Panc1 (cell line): Measurements from ENCODE around the gene SRPK1. TPM values are rescaled to one million over a fixed set of nuclear protein-coding genes. Genes with fewer than 3 reads are reported as not detected.
"Not testable (repeated sequence)": the region's sequence is repeated elsewhere in the genome, so short reads cannot be mapped to it uniquely, and the experiment has no call there.

Source experiments
- ATAC-seq: fragments of 200-7000 bp; cut with Tn5 transposase; 2 replicates; pipeline ENCODE4 v1.9.1; 2020; ENCODE audit warnings: mild to moderate bottlenecking, moderate library complexity
- BruUV-seq: library from RNA; stranded (reverse); fragments of 400-500 nt; replicated peaks from 2 replicates; lab custom pipeline; 2021; lab: Mats Ljungman, UMichigan
- CTCF ChIA-PET: fragments of 300-600 bp; sonication (Branson Sonifier 250); formaldehyde crosslinking; loops from one replicate; lab custom pipeline; 2022; ENCODE audit warnings: antibody characterized with exemption; lab: Charles Lee
- POLR2A ChIA-PET: fragments of 300-600 bp; sonication (Branson Sonifier 250); formaldehyde crosslinking; loops from one replicate; lab custom pipeline; 2022; ENCODE audit warnings: antibody characterized with exemption; lab: Charles Lee
- DNase-seq: peaks from one replicate; pipeline ENCODE4 v3.0.0-alpha.2; 2010; ENCODE audit warnings: low read depth, low spot score
- H3K27ac ChIP-seq: 2 replicates; pipeline ENCODE4 v1.5.1; 2011; ENCODE audit warnings: mild to moderate bottlenecking, low read length, inconsistent platforms
- H3K27me3 ChIP-seq: fragments of 200-500 bp; sonication (Bioruptor generic); 2 replicates; pipeline ENCODE4 v1.6.0; 2014; ENCODE audit warnings: low read length, inconsistent platforms; ENCODE audit not compliant: control insufficient read depth, insufficient read depth
- H3K36me3 ChIP-seq: fragments of 200-500 bp; sonication (Bioruptor generic); 2 replicates; pipeline ENCODE4 v1.5.1; 2014; ENCODE audit warnings: inconsistent platforms, mild to moderate bottlenecking, low read length, moderate library complexity; ENCODE audit not compliant: control insufficient read depth, insufficient read depth
- H3K4me1 ChIP-seq: 2 replicates; pipeline ENCODE4 v1.5.1; 2011; ENCODE audit warnings: inconsistent platforms, mild to moderate bottlenecking, low read length, moderate library complexity; ENCODE audit not compliant: control insufficient read depth, insufficient read depth
- H3K4me3 ChIP-seq, 2 experiments: 2 replicates each; pipeline ENCODE4 v1.5.1; 2011 to 2012; ENCODE audit warnings: low read depth in 2 of 2, low read length in 2 of 2, mild to moderate bottlenecking in 2 of 2, inconsistent platforms in 1 of 2, moderate library complexity in 1 of 2
- H3K9me3 ChIP-seq: fragments of 200-500 bp; sonication (Bioruptor generic); 2 replicates; pipeline ENCODE4 v1.5.1; 2014; ENCODE audit warnings: low read depth, mild to moderate bottlenecking, inconsistent platforms, low read length, moderate library complexity; ENCODE audit not compliant: control insufficient read depth, insufficient read depth
- POLR2AphosphoS5 ChIP-seq: IDR thresholded peaks from 2 replicates; pipeline ENCODE4 v1.6.1; 2012; ENCODE audit warnings: mild to moderate bottlenecking, low read depth, low read length, moderate library complexity
- SIN3A ChIP-seq: IDR thresholded peaks from 2 replicates; pipeline ENCODE4 v1.6.1; 2012; ENCODE audit warnings: low read depth, mild to moderate bottlenecking, low read length, moderate library complexity, borderline replicate concordance; ENCODE audit not compliant: insufficient read depth
- TCF7L2 ChIP-seq: IDR thresholded peaks from 2 replicates; pipeline ENCODE4 v1.6.1; 2011; ENCODE audit warnings: mild to moderate bottlenecking, low read depth, low read length, inconsistent platforms
- in situ Hi-C: cut with HindIII; loops from 2 replicates; pipeline ENCODE4 v1.10.0; 2016; ENCODE audit warnings: low sequenced_read_pairs, low pct_unique_long_range_greater_than_20kb
- intact Hi-C: fragments of 100-400 bp; cut with micrococcal nuclease; formaldehyde crosslinking; loops from one replicate; pipeline ENCODE4 v1.10.0; 2022; ENCODE audit not compliant: unreplicated experiment
- total RNA-seq: library from RNA; stranded (reverse); gene quantifications from one replicate; pipeline ENCODE4 v1.2.1, GENCODE V29; 2021; ENCODE audit not compliant: unreplicated experiment
- TF ChIP-seq, protein P1 (sequence below), 2 experiments: IDR thresholded peaks; 2 replicates each; pipeline ENCODE4 v1.6.1; 2011 to 2012; ENCODE audit warnings: low read depth in 2 of 2, control low read depth in 1 of 2, low read length in 1 of 2, mild to moderate bottlenecking in 1 of 2, moderate library complexity in 1 of 2; ENCODE audit not compliant: insufficient read depth in 1 of 2
- TF ChIP-seq, protein P2 (sequence below): fragments of 450-650 bp; IDR thresholded peaks from 2 replicates; pipeline ENCODE4 v1.5.1; 2017; ENCODE audit warnings: mild to moderate bottlenecking

The SRPK1 gene
- total RNA-seq, 1 experiment from 2014 or later = 68.3 TPM

DNA sequence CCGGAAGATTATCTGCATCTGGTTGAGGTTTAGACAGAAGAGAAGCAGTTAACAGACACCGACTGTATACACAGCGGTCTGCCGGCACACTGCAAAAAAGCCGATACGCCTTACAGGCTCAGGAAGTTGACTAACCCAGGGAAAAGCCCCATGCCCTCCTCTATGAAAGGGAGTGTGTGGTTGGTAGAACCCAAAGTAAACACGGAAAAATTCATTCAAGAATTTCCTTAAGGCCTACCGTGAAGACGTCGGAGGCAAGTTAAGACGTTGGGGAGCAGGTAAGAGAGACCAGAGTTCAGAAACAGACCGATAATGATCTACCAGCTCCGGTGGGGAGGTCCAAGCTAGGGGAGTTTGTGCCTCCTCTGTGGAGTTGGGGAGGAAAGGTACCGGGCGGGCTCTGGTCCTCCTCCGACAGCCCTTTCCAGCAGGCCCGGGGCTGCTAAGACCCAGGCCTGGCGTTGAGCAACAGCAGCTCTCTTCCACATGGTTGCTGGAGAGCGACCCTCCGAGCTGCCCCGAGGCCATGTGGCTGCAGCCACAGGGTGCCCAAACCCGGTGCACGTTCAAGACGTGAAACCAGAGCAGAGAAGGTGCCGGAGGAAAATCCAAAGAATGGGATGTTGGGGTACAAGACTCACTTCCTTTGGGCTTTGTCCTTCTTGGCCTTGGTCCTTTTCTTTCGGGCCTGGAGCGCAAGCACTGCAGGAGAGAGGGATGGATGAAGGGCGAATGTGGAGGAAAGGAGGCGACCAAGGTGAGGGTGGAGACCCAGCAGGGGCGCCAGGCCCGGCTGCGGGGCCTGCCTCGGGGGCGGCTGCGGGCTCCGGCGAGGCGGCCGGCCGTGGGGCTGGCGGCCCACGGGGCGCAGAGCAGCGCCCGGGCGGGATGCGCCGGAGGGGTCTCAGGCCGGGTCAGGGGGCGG is 809 bp downstream of the SRPK1 start:
- BruUV-seq = no TSS peak
- ChIA-PET POLR2A (no interaction called here), CTCF (no interaction called here)
- DNase-seq (no peak), ATAC-seq (peak; percentile 68)
- H3K4me1 ChIP-seq = peaks cover 28% of the 10 kb centered on the region
- peak overlapping the region; percentile 84 to 87 for H3K4me3 ChIP-seq
- intact Hi-C loops = no loop called here
- H3K36me3 ChIP-seq = peaks cover 5% of the 10 kb centered on the region
- in situ Hi-C loops = no loop called here
- H3K27me3 ChIP-seq = no peaks in the 10 kb centered on the region
- peak overlapping the region; percentile 89 for H3K27ac ChIP-seq
- TF ChIP-seq POLR2AphosphoS5 = no peak
- TF ChIP-seq TCF7L2 = no peak
- TF ChIP-seq SIN3A = no peak; the same call in 1 of the 2 replicates
- TF ChIP-seq, protein P1, sequence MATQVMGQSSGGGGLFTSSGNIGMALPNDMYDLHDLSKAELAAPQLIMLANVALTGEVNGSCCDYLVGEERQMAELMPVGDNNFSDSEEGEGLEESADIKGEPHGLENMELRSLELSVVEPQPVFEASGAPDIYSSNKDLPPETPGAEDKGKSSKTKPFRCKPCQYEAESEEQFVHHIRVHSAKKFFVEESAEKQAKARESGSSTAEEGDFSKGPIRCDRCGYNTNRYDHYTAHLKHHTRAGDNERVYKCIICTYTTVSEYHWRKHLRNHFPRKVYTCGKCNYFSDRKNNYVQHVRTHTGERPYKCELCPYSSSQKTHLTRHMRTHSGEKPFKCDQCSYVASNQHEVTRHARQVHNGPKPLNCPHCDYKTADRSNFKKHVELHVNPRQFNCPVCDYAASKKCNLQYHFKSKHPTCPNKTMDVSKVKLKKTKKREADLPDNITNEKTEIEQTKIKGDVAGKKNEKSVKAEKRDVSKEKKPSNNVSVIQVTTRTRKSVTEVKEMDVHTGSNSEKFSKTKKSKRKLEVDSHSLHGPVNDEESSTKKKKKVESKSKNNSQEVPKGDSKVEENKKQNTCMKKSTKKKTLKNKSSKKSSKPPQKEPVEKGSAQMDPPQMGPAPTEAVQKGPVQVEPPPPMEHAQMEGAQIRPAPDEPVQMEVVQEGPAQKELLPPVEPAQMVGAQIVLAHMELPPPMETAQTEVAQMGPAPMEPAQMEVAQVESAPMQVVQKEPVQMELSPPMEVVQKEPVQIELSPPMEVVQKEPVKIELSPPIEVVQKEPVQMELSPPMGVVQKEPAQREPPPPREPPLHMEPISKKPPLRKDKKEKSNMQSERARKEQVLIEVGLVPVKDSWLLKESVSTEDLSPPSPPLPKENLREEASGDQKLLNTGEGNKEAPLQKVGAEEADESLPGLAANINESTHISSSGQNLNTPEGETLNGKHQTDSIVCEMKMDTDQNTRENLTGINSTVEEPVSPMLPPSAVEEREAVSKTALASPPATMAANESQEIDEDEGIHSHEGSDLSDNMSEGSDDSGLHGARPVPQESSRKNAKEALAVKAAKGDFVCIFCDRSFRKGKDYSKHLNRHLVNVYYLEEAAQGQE (IDR thresholded peaks at IDR 0.05; ENCODE audit: insufficient read depth in 1 of 2, low read depth in 2 of 2, low read length in 1 of 2) = 0 out of 4 replicates have a peak, but pooled peaks of 1 of the 2 experiments have one; percentile 31
- TF ChIP-seq, protein P2, sequence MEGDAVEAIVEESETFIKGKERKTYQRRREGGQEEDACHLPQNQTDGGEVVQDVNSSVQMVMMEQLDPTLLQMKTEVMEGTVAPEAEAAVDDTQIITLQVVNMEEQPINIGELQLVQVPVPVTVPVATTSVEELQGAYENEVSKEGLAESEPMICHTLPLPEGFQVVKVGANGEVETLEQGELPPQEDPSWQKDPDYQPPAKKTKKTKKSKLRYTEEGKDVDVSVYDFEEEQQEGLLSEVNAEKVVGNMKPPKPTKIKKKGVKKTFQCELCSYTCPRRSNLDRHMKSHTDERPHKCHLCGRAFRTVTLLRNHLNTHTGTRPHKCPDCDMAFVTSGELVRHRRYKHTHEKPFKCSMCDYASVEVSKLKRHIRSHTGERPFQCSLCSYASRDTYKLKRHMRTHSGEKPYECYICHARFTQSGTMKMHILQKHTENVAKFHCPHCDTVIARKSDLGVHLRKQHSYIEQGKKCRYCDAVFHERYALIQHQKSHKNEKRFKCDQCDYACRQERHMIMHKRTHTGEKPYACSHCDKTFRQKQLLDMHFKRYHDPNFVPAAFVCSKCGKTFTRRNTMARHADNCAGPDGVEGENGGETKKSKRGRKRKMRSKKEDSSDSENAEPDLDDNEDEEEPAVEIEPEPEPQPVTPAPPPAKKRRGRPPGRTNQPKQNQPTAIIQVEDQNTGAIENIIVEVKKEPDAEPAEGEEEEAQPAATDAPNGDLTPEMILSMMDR = no peak
- H3K9me3 ChIP-seq = no peaks in the 10 kb centered on the region

DNA sequence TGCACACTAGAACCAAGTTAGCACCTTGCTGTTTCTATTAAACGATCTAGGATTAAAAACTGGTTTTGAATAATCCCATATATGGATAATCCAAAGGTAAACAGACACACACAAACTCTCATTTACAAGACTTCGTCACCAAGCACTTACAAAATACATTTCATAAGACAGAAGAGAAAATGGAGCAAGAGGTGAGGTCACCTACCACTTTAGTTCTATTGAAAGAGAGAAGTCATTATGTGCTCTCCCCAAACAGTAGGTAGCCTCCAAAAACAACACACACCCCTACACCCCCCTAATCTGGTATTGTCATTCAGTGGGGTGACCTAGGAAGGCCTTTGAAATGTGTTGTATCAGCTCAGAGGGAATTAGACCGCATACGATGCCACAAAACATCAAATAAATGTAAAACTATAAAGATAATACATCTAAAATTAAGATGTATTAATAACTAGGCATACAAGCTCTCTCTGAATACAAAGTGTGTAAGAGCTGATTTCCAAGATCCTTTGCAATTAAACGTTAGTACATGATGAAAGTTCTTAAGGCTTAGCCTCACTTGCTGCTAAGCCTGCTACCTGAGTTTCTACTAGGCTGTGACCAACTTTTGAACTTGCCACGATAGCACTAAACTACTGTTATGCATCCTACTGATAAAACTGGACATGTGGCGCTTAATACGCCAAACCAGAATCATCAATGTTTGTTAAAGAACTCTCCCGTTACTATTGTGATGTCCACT is 1.6 kb downstream of the SRPK1 start:
- POLR2A ChIA-PET = no interaction called here
- H3K27me3 ChIP-seq = no peaks in the 10 kb centered on the region
- ATAC-seq (no peak; the same call in 1 of the 2 replicates), DNase-seq (no peak)
- intact Hi-C loops (no loop called here), in situ Hi-C loops (no loop called here)
- peaks cover 8% of the 10 kb centered on the region for H3K36me3 ChIP-seq
- peak overlapping the region; percentile 84 to 87 for H3K4me3 ChIP-seq
- CTCF ChIA-PET = no interaction called here
- H3K27ac ChIP-seq = peak overlapping the region; percentile 89
- TF ChIP-seq, protein P1 (IDR thresholded peaks at IDR 0.05; ENCODE audit: insufficient read depth in 1 of 2, low read depth in 2 of 2, low read length in 1 of 2) = no peak
- TF ChIP-seq, protein P2 = no peak
- TF ChIP-seq SIN3A (no peak), POLR2AphosphoS5 (no peak)
- no peaks in the 10 kb centered on the region for H3K9me3 ChIP-seq
- peaks cover 28% of the 10 kb centered on the region for H3K4me1 ChIP-seq
- BruUV-seq = no TSS peak

DNA sequence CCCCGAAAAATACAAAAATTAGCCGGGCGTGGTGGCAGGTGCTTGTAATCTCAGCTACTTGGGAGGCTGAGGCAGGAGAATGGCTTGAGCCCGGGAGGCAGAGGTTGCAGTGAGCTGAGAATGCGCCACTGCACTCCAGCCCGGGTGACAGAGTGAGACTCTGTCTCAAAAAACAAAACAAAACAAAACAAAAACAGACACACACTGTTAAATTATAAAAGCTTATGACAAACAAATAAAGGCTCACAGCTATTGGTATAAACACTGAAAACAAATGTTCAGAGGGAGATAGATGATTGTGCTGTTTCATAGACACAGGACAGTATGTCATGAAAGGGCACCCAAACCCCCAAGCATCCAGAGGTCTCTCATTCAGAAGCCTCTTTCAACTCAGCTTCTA is 4.0 kb downstream of the SRPK1 start:
- in situ Hi-C loops, intact Hi-C loops, H3K9me3 ChIP-seq, POLR2A ChIA-PET, H3K27ac ChIP-seq, H3K36me3 ChIP-seq, H3K27me3 ChIP-seq, H3K4me3 ChIP-seq, BruUV-seq, ATAC-seq, DNase-seq: not testable (repeated sequence)
- CTCF ChIA-PET = interaction anchor here (0.5 kb wide), 1 partner anchor 363 kb away, joined by 3 read pairs; no protein-coding TSS in a partner anchor
- peaks cover 22% of the 10 kb centered on the region for H3K4me1 ChIP-seq
